Breast epithelium (tissue), 3 donors: ENCODE results near the gene DCAF10.

Source experiments
- CTCF ChIP-seq, 3 donors: fragments of 450-650 bp; IDR thresholded peaks; one replicate each; pipeline ENCODE4 v1.5.1; 2016 to 2017; ENCODE audit warnings: antibody characterized with exemption in 3 of 3, mild to moderate bottlenecking in 3 of 3, moderate library complexity in 3 of 3
- POLR2AphosphoS5 ChIP-seq, 3 donors: sonication (generic); formaldehyde crosslinking; IDR thresholded peaks; one replicate each; pipeline ENCODE4 v1.6.1; 2017; ENCODE audit warnings: antibody characterized with exemption in 3 of 3

DNA sequence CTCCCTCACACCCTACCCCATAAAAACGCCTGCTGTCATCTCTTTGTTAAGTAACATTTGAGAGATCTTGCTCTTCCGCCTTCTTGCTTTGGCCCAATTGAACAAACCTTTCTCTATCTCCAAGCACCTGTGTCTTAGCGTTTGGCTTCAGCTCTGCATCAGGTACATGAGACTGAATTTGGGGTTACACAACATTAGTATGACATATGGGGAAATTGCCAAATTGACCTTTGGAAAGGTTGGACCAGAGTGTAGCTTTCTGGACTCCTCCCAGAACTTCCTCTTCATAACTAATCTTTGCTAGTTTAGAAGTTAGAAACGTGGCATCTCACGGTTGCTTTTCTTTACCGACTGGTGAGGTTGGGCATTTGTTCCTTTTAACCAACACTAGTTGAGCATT, 12.3 kb upstream of the DCAF10 start:
- TF ChIP-seq POLR2AphosphoS5 (IDR thresholded peaks at IDR 0.05), result no peak
- TF ChIP-seq CTCF (IDR thresholded peaks at IDR 0.05), result no peak
